HG03039 (cell line): ENCODE results near the gene TMEM87A.

Source experiments
- ATAC-seq: cut with Tn5 transposase; IDR thresholded peaks from one replicate; pipeline ENCODE4 v1.9.1; 2021; ENCODE audit warnings: mild to moderate bottlenecking, moderate library complexity; ENCODE audit not compliant: unreplicated experiment

Gene TMEM87A

GRCh38 chr15:42166225-42166940 is 106.8 kb downstream of the TMEM87A start:
- ATAC-seq: no peak

DNA sequence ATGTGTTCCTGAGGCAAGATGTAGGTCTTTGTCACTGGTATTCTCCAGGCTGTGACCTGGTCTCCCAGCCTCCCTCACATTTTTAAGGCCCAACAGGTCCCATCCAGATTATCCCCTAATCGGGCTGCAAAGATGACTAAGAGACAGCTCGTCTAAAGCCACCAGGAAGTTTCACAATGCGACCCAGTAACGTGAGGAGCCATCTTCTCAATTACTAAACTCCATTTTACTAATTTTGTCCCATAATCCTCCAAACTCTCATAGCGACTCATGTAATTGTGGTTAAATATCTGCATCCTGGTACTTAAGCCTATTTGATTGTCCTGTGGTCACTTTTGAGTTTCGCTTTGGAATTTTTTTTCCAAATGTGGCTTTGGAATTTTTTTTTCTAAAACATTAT is 108.1 kb downstream of the TMEM87A start:
- no peak for ATAC-seq

DNA sequence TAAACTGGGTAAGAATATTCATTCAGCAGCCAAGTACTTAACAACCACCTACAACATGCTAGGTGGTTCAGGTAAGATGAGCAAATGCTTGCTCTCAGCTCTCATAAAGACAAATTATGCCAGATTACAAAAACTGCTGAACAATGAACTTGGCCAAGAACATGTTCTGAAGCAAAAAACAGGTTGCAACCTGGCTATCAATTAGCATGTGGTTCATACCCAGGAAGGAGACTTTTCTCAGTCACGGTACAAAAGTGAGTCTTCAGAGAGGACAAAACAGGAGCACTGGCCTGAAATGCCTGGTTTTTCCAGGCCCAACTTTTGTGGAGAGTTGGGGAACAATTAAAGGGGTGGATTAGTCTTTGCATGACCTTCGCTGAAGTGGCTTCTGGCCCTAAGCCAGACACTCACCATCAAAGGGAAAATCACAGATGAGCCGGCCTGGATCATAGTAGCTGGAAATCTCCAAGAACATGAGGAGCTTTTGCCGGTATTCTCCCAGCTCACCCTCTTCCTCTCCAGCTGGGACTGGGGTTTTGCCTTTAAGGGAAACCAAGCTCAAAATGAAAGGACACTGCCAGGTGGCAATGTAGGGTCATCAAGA is 109.2 kb downstream of the TMEM87A start:
- ATAC-seq: no peak

GRCh38 chr15:42163291-42163690 is 109.9 kb downstream of the TMEM87A start:
- no peak for ATAC-seq
